ENCODE measurements around the gene B9D1. TPM values are rescaled to one million over a fixed set of nuclear protein-coding genes. Genes with fewer than 3 reads are reported as not detected.

Gene B9D1
- polyA plus RNA-seq, 3 donors = 39.6 to 55.2 (median 46.0) TPM

GRCh38 chr17:19398301-19399181 is 36.0 kb upstream of the B9D1 start:
- DNase-seq = peak; percentile 49

- no peak for DNase-seq
These were observed 35.1 kb upstream of the B9D1 start for GRCh38 chr17:19397556-19398041.

GRCh38 chr17:19392303-19392702 is 29.8 kb upstream of the B9D1 start:
- no peak for DNase-seq

- no peak for DNase-seq
These were observed 28.9 kb upstream of the B9D1 start for GRCh38 chr17:19391432-19391831.

GRCh38 chr17:19390951-19391350 is 28.4 kb upstream of the B9D1 start:
- DNase-seq = no peak

GRCh38 chr17:19388791-19389785 is 26.6 kb upstream of the B9D1 start:
- DNase-seq = no peak

GRCh38 chr17:19387921-19388521 is 25.5 kb upstream of the B9D1 start:
- DNase-seq = no peak

GRCh38 chr17:19386974-19387920 is 24.7 kb upstream of the B9D1 start, which contains the start of gene MFAP4:
Gene MFAP4, minus strand, starts transcription at chr17:19387190. Its CDS starts 35 bp downstream, at chr17:19387155.
- DNase-seq = peak; percentile 90

- no peak for DNase-seq
These were observed 23.8 kb upstream of the B9D1 start for GRCh38 chr17:19386051-19386929.

- DNase-seq = no peak
These were observed 23.0 kb upstream of the B9D1 start for GRCh38 chr17:19385521-19385983.

GRCh38 chr17:19384723-19385391 is 22.3 kb upstream of the B9D1 start:
- peak; percentile 83 for DNase-seq

- DNase-seq = no peak
These were observed 21.4 kb upstream of the B9D1 start for GRCh38 chr17:19383681-19384470.

GRCh38 chr17:19382531-19383444 is 20.3 kb upstream of the B9D1 start:
- no peak for DNase-seq

- DNase-seq = no peak
These were observed 19.4 kb upstream of the B9D1 start for GRCh38 chr17:19381741-19382444.

GRCh38 chr17:19381361-19381740 is 18.8 kb upstream of the B9D1 start:
- DNase-seq = no peak

All from renal pelvis (tissue), 4 donors.